ENCODE results near the gene FXYD5.

DNA sequence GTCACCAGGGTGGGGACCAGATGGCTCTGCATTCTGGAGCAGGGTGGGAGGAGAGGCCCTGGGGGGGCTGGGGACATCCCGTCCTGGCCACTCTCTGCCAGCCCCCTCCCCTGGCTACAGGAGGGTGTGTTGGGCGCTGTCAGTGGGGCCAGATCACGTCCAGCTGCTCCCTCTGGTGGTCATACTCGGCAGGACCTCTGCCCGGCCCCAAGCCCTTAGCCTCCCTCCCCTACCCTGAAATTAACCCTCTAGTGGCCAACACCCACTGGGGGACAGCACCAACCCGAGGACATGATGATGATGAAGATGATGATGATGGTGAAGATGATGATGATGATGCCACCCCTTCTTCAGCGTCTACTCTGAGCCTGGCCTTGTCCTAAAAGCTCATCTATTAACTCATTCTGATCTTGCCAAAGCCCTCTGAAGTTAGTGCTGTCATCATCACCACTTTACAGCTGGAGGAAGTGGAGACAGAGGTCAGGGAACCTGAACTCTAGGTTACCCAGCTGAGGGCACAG lies 19.1 kb upstream of the FXYD5 start:
- TF ChIP-seq, protein P1, sequence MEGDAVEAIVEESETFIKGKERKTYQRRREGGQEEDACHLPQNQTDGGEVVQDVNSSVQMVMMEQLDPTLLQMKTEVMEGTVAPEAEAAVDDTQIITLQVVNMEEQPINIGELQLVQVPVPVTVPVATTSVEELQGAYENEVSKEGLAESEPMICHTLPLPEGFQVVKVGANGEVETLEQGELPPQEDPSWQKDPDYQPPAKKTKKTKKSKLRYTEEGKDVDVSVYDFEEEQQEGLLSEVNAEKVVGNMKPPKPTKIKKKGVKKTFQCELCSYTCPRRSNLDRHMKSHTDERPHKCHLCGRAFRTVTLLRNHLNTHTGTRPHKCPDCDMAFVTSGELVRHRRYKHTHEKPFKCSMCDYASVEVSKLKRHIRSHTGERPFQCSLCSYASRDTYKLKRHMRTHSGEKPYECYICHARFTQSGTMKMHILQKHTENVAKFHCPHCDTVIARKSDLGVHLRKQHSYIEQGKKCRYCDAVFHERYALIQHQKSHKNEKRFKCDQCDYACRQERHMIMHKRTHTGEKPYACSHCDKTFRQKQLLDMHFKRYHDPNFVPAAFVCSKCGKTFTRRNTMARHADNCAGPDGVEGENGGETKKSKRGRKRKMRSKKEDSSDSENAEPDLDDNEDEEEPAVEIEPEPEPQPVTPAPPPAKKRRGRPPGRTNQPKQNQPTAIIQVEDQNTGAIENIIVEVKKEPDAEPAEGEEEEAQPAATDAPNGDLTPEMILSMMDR (conservative IDR thresholded peaks at IDR 0.05), result peak; percentile 93
- no peak for TF ChIP-seq EZH2 (IDR thresholded peaks at IDR 0.05; ENCODE audit: low read depth)

Measured in PC-9 (cell line).